OCI-LY3 (cell line): ENCODE data around the gene ECE2.

Source experiments
- CTCF ChIP-seq: fragments of 200-600, 300-600 bp; sonication (generic); IDR thresholded peaks from 2 replicates; pipeline ENCODE4 v1.5.1; 2014; ENCODE audit warnings: antibody characterized with exemption, low read length, low read depth
- EZH2phosphoT487 ChIP-seq: fragments of 200-600 bp; shearing (Covaris generic); IDR thresholded peaks from 2 replicates; pipeline ENCODE4 v1.6.1; 2018; ENCODE audit warnings: antibody characterized with exemption, mixed run types, low read depth

GRCh38 chr3:184339001-184339400 lies 63.2 kb downstream of the ECE2 start:
- TF ChIP-seq EZH2phosphoT487 (no peak), CTCF (no peak)
